ENCODE data around the gene LY86. TPM values are rescaled to one million over a fixed set of nuclear protein-coding genes. Genes with fewer than 3 reads are reported as not detected.

LY86 gene
- total RNA-seq, 1 donor = not detected

GRCh38 chr6:6639572-6639971 lies 51.1 kb downstream of the LY86 start:
- H3K4me3 ChIP-seq (ENCODE audit: low read depth, low read length) = no peak overlapping the region
- no peak for DNase-seq (ENCODE audit: low read depth)
- TF ChIP-seq CTCF (IDR thresholded peaks at IDR 0.05; ENCODE audit: insufficient read depth, low read length) = no peak

- DNase-seq (ENCODE audit: low read depth) = no peak
- H3K4me3 ChIP-seq (ENCODE audit: low read depth, low read length) = no peak overlapping the region
- TF ChIP-seq CTCF (IDR thresholded peaks at IDR 0.05; ENCODE audit: insufficient read depth, low read length) = no peak
These were observed 52.4 kb downstream of the LY86 start for GRCh38 chr6:6640926-6641325.

- no peak overlapping the region for H3K4me3 ChIP-seq (ENCODE audit: low read depth, low read length)
- no peak for DNase-seq (ENCODE audit: low read depth)
- TF ChIP-seq CTCF (IDR thresholded peaks at IDR 0.05; ENCODE audit: insufficient read depth, low read length) = no peak
These were observed 54.9 kb downstream of the LY86 start for GRCh38 chr6:6643398-6643797.

- no peak overlapping the region for H3K4me3 ChIP-seq (ENCODE audit: low read depth, low read length)
- no peak for DNase-seq (ENCODE audit: low read depth)
- no peak for TF ChIP-seq CTCF (IDR thresholded peaks at IDR 0.05; ENCODE audit: insufficient read depth, low read length)
These were observed 56.9 kb downstream of the LY86 start for GRCh38 chr6:6645261-6645917.

GRCh38 chr6:6646384-6646783 lies 57.9 kb downstream of the LY86 start:
- DNase-seq (ENCODE audit: low read depth) = no peak
- TF ChIP-seq CTCF (IDR thresholded peaks at IDR 0.05; ENCODE audit: insufficient read depth, low read length) = no peak
- H3K4me3 ChIP-seq (ENCODE audit: low read depth, low read length) = no peak overlapping the region

- TF ChIP-seq CTCF (IDR thresholded peaks at IDR 0.05; ENCODE audit: insufficient read depth, low read length) = no peak
- H3K4me3 ChIP-seq (ENCODE audit: low read depth, low read length) = no peak overlapping the region
- DNase-seq (ENCODE audit: low read depth) = no peak
These were observed 58.3 kb downstream of the LY86 start for GRCh38 chr6:6646859-6647258.
